Lung (tissue), 12 donors: Measurements from ENCODE around the gene QKI. TPM values are rescaled to one million over a fixed set of nuclear protein-coding genes. Genes with fewer than 3 reads are reported as not detected.

Source experiments
- ATAC-seq: fragments of 200-7000 bp; cut with Tn5 transposase; one replicate; pipeline ENCODE4 v1.9.1; 2020; ENCODE audit warnings: moderate number of reproducible peaks; ENCODE audit not compliant: insufficient read depth, low FRiP score
- DNase-seq, 3 donors: peaks; one replicate each; pipeline ENCODE4 v3.0.0-alpha.2; 2013 to 2017
- H3K27ac ChIP-seq, 2 donors: one replicate each; pipeline ENCODE4 v1.5.1; 2013; ENCODE audit warnings: mild to moderate bottlenecking in 2 of 2, moderate library complexity in 2 of 2, control low read depth in 1 of 2, inconsistent platforms in 1 of 2, low read depth in 1 of 2, low read length in 1 of 2
- H3K27me3 ChIP-seq, 3 donors: one replicate each; pipeline ENCODE4 v1.5.1; 2013; ENCODE audit warnings: low read length in 2 of 3; ENCODE audit not compliant: control insufficient read depth in 3 of 3, insufficient read depth in 3 of 3
- H3K36me3 ChIP-seq, 4 donors: one replicate each; pipeline ENCODE4 v1.5.1; 2013; ENCODE audit warnings: low read length in 4 of 4, mild to moderate bottlenecking in 1 of 4, moderate library complexity in 1 of 4; ENCODE audit not compliant: control insufficient read depth in 4 of 4, insufficient read depth in 4 of 4
- H3K4me1 ChIP-seq, 5 donors: one replicate each; pipeline ENCODE4 v1.5.1; 2013; ENCODE audit warnings: low read length in 5 of 5, mild to moderate bottlenecking in 2 of 5, moderate library complexity in 1 of 5; ENCODE audit not compliant: control insufficient read depth in 5 of 5, insufficient read depth in 5 of 5
- H3K4me3 ChIP-seq: one replicate; pipeline ENCODE4 v1.5.1; 2013; ENCODE audit warnings: mild to moderate bottlenecking, control low read depth, moderate library complexity
- H3K9ac ChIP-seq, 2 donors: one replicate each; pipeline ENCODE4 v1.5.1; 2013; ENCODE audit warnings: low read length in 2 of 2, control low read depth in 1 of 2; ENCODE audit not compliant: insufficient read depth in 1 of 2
- H3K9me3 ChIP-seq, 4 donors: one replicate each; pipeline ENCODE4 v1.5.1; 2013; ENCODE audit warnings: low read length in 3 of 4, mild to moderate bottlenecking in 1 of 4, moderate library complexity in 1 of 4; ENCODE audit not compliant: control insufficient read depth in 4 of 4, insufficient read depth in 3 of 4
- WGBS, 2 donors: extraction: QIAGEN DNeasy Blood & Tissue Kit; methylation state at CpG; one replicate each; pipeline ENCODE4 v1.1.7; 2013; 5-methylcytosine and 5-hydroxymethylcytosine counted together
- polyA plus RNA-seq, 2 donors: library from polyadenylated mRNA; stranded (reverse); fragments of 200-250 nt; gene quantifications; one replicate each; pipeline ENCODE4 v1.2.1, GENCODE V29; 2013
- total RNA-seq, 2 donors: library from RNA; depleted of rRNA in 1 of 2; stranded (reverse); fragments of >200 nt in 1 of 2; gene quantifications; one replicate each; pipeline ENCODE4 v1.2.1, GENCODE V29; 2014 to 2021
- TF ChIP-seq, protein P1 (sequence below): IDR thresholded peaks from 2 replicates; pipeline ENCODE4 v1.5.1; 2012; ENCODE audit warnings: mild to moderate bottlenecking; ENCODE audit errors: control extremely low read depth, extremely low read depth
- donor health status: control.
- donor health status: control.
- donor health status: Bipolar disorder and iron deficiency.
- donor health status: healthy.
- donor health status: DM: yes; HTN: yes; CAD: no.

QKI gene
- total and polyA plus RNA-seq, 4 donors = 20.6 to 228 (median 114) TPM

- Histone ChIP-seq H3K9me3 (no peaks in the 10 kb centered on the region), H3K4me1 (no peaks in the 10 kb centered on the region), H3K9ac (no peak overlapping the region), H3K27ac (no peak overlapping the region), H3K36me3 (no peaks in the 10 kb centered on the region), H3K27me3 (no peaks in the 10 kb centered on the region), H3K4me3 (no peak overlapping the region)
- 75 to 89% methylated on average over 5 of the region's 5 CpGs for WGBS, 2 donors
- no peak for DNase-seq
- ATAC-seq = no peak
- TF ChIP-seq, protein P1, sequence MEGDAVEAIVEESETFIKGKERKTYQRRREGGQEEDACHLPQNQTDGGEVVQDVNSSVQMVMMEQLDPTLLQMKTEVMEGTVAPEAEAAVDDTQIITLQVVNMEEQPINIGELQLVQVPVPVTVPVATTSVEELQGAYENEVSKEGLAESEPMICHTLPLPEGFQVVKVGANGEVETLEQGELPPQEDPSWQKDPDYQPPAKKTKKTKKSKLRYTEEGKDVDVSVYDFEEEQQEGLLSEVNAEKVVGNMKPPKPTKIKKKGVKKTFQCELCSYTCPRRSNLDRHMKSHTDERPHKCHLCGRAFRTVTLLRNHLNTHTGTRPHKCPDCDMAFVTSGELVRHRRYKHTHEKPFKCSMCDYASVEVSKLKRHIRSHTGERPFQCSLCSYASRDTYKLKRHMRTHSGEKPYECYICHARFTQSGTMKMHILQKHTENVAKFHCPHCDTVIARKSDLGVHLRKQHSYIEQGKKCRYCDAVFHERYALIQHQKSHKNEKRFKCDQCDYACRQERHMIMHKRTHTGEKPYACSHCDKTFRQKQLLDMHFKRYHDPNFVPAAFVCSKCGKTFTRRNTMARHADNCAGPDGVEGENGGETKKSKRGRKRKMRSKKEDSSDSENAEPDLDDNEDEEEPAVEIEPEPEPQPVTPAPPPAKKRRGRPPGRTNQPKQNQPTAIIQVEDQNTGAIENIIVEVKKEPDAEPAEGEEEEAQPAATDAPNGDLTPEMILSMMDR = no peak
Observed at GRCh38 chr6:163620101-163620500, 205.6 kb downstream of the QKI start.

GRCh38 chr6:163620670-163621330, 206.3 kb downstream of the QKI start:
- Histone ChIP-seq H3K27me3 (no peaks in the 10 kb centered on the region), H3K9ac (no peak overlapping the region), H3K36me3 (no peaks in the 10 kb centered on the region), H3K9me3 (no peaks in the 10 kb centered on the region), H3K27ac (no peak overlapping the region), H3K4me1 (no peaks in the 10 kb centered on the region), H3K4me3 (no peak overlapping the region)
- DNase-seq = no peak
- 72 to 80% methylated on average over 16 of the region's 16 CpGs for WGBS, 2 donors
- ATAC-seq = no peak
- TF ChIP-seq, protein P1 = no peak

- no peaks in the 10 kb centered on the region for H3K4me1 ChIP-seq
- no peak overlapping the region for H3K4me3 ChIP-seq
- WGBS, 2 donors = 90 to 93% methylated on average over 3 of the region's 3 CpGs
- DNase-seq (no peak), ATAC-seq (no peak)
- H3K9ac ChIP-seq = no peak overlapping the region
- H3K9me3 ChIP-seq = peaks cover 0 to 9% (median 0%) of the 10 kb centered on the region in 4 donors
- H3K36me3 ChIP-seq = no peaks in the 10 kb centered on the region
- H3K27ac ChIP-seq = no peak overlapping the region
- H3K27me3 ChIP-seq = no peaks in the 10 kb centered on the region
- TF ChIP-seq, protein P1 = no peak
Observed at GRCh38 chr6:163625265-163625664, 210.7 kb downstream of the QKI start.
